HEK293 (cell line): ENCODE data around the gene RNF227.
"Not testable (repeated sequence)": the region's sequence is repeated elsewhere in the genome, so short reads cannot be mapped to it uniquely, and the experiment has no call there.

Experiments used
- ZBTB17 ChIP-seq: fragments of 450-650 bp; formaldehyde crosslinking; IDR thresholded peaks from 2 replicates; pipeline ENCODE4 v1.5.1; 2016; ENCODE audit warnings: missing biosample characterization, missing genetic modification characterization
- ZNF654 ChIP-seq: fragments of 450-650 bp; formaldehyde crosslinking; IDR thresholded peaks from 2 replicates; pipeline ENCODE4 v1.5.1; 2016; ENCODE audit warnings: low read depth, missing biosample characterization, missing genetic modification characterization
- ZNF776 ChIP-seq: fragments of 450-650 bp; formaldehyde crosslinking; IDR thresholded peaks from 2 replicates; pipeline ENCODE4 v1.5.0; 2017; ENCODE audit warnings: missing biosample characterization, missing genetic modification characterization, borderline replicate concordance

GRCh38 chr17:7953266-7953665 lies 37.2 kb upstream of the RNF227 start:
- not testable (repeated sequence) for TF ChIP-seq ZNF776, ZBTB17, ZNF654 (tag by site-specific recombination)
